Fibroblast of skin of left quadriceps (primary cell): ENCODE measurements around the gene DGKH.

Source experiments
- DNase-seq, 2 experiments: peaks; one replicate each; pipeline ENCODE4 v3.0.0-alpha.2; 2013; ENCODE audit warnings: low read depth in 2 of 2

DGKH gene

GRCh38 chr13:42277618-42278276, 229.3 kb downstream of the DGKH start:
- peak in 1 of 2 experiments; percentile 9 for DNase-seq

DNA sequence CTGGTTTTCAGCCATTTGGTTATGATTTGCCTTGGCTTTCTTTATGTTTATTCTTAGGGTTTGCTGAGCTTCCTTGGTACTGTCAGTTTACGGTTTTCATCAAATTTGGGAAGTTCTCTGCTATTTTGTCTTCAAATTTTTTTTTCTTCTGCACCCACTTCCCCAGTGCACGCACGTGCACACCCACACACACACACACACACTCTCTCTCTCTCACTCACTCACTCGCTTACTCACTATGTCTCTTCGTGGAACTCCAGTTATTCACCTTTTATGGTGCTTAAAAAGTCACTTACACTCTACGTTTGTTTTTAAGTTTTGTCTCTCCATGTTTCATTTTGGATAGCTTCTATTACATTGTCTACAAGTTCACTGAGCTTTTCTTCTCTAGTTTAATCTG, 230.6 kb downstream of the DGKH start:
- DNase-seq = no peak

DNA sequence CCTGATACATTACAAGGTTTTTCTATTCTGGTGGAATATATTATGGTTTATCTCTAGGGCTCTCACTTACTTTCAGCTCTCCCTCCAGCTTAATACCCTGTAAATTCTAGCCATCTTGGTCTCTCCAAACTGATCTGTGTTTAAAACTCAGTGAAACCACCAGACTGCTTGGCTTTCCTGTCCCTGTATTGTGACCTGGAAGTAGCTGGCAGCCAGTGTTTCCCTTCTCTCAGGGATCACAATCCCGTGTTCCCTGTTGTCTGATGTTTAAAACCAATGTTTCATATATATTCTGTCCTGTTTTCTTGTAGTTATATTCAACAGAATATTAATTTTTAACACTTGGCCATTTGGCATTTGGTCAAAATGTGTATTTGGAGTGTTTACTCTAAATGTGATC, 231.5 kb downstream of the DGKH start:
- DNase-seq = no peak

GRCh38 chr13:42280537-42280936, 232.1 kb downstream of the DGKH start:
- DNase-seq = no peak

- DNase-seq = no peak
These were observed 235.1 kb downstream of the DGKH start for GRCh38 chr13:42283574-42283973.

DNA sequence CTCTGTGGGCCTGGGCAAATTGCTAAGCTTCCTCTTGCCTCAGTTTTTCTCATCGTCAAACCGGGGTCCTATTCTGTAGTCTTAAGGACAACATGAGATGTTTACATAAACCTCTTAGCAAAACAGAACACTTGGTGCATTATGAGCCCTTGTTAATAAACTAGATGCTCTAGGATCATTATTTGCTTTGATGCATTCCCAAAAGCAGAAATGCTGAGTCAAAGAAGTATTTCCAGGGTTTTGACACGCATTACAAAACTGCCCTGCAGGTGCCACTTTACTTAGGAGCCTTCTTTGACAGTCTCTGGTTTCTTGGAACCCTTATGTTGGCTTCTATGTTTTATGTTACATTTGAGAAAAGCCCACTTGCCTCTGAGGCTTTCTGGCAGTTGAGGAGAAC, 235.6 kb downstream of the DGKH start:
- DNase-seq = no peak
